ENCODE data around the gene SLC2A13.

DNA sequence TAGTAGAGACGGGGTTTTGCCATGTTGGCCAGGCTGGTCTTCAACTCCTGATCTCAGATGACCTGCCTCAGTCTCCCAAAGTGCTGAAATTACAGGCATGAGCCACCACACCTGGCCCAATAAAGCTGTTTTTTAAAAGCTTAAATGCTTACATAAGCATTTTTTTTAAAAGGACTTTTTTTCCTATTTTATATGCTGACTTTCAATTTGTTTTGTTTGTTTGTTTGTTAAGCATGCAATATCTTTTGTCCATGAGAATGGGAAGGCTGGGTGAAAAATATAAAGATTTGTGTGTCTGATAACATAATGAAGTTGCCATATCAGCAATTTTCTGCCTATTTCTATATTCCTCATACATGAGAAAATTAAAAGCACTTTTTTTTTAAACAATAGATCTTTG lies 17.0 kb upstream of the SLC2A13 start:
- TF ChIP-seq, protein P1, sequence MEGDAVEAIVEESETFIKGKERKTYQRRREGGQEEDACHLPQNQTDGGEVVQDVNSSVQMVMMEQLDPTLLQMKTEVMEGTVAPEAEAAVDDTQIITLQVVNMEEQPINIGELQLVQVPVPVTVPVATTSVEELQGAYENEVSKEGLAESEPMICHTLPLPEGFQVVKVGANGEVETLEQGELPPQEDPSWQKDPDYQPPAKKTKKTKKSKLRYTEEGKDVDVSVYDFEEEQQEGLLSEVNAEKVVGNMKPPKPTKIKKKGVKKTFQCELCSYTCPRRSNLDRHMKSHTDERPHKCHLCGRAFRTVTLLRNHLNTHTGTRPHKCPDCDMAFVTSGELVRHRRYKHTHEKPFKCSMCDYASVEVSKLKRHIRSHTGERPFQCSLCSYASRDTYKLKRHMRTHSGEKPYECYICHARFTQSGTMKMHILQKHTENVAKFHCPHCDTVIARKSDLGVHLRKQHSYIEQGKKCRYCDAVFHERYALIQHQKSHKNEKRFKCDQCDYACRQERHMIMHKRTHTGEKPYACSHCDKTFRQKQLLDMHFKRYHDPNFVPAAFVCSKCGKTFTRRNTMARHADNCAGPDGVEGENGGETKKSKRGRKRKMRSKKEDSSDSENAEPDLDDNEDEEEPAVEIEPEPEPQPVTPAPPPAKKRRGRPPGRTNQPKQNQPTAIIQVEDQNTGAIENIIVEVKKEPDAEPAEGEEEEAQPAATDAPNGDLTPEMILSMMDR (IDR thresholded peaks at IDR 0.05; ENCODE audit: low read depth, low read length) = no peak
- TF ChIP-seq, protein P2, sequence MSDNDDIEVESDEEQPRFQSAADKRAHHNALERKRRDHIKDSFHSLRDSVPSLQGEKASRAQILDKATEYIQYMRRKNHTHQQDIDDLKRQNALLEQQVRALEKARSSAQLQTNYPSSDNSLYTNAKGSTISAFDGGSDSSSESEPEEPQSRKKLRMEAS (IDR thresholded peaks at IDR 0.05; ENCODE audit: low read depth, low read length) = no peak
- TF ChIP-seq POLR2A (IDR thresholded peaks at IDR 0.05; ENCODE audit: extremely low read depth, insufficient read length) (no peak), MYC (IDR thresholded peaks at IDR 0.05; ENCODE audit: low read depth, low read length) (no peak)

All from NB4 (cell line).